ENCODE measurements around the gene GAS1.

GRCh38 chr9:86978922-86979474 is 31.7 kb upstream of the GAS1 start:
- TF ChIP-seq POLR2AphosphoS5 (IDR thresholded peaks at IDR 0.05; ENCODE audit: low read depth, low read length): no peak
- TF ChIP-seq, protein P1, sequence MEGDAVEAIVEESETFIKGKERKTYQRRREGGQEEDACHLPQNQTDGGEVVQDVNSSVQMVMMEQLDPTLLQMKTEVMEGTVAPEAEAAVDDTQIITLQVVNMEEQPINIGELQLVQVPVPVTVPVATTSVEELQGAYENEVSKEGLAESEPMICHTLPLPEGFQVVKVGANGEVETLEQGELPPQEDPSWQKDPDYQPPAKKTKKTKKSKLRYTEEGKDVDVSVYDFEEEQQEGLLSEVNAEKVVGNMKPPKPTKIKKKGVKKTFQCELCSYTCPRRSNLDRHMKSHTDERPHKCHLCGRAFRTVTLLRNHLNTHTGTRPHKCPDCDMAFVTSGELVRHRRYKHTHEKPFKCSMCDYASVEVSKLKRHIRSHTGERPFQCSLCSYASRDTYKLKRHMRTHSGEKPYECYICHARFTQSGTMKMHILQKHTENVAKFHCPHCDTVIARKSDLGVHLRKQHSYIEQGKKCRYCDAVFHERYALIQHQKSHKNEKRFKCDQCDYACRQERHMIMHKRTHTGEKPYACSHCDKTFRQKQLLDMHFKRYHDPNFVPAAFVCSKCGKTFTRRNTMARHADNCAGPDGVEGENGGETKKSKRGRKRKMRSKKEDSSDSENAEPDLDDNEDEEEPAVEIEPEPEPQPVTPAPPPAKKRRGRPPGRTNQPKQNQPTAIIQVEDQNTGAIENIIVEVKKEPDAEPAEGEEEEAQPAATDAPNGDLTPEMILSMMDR (IDR thresholded peaks at IDR 0.05): no peak
- TF ChIP-seq SIN3A (IDR thresholded peaks at IDR 0.05; ENCODE audit: borderline replicate concordance, insufficient read depth, low read depth, low read length): no peak
- TF ChIP-seq REST (IDR thresholded peaks at IDR 0.05; ENCODE audit: insufficient read depth in 1 of 2, low read depth in 2 of 2, low read length in 1 of 2): no peak
